Activated CD8-positive, alpha-beta T cell treated with anti-CD3 and anti-CD28 coated beads for 36 hours (primary cell): Measurements from ENCODE around the gene PRKN. TPM values are rescaled to one million over a fixed set of nuclear protein-coding genes. Genes with fewer than 3 reads are reported as not detected.

Experiments used
- ATAC-seq: fragments of 200-7000 bp; cut with Tn5 transposase; one replicate; pipeline ENCODE4 v1.10.0; 2021; ENCODE audit warnings: mild to moderate bottlenecking, moderate library complexity
- CTCF ChIA-PET: fragments of 350-600 bp; sonication (Branson Sonifier 250); formaldehyde crosslinking; loops from one replicate; lab custom pipeline; 2021; ENCODE audit warnings: antibody characterized with exemption; lab: Charles Lee
- POLR2A ChIA-PET: fragments of 350-600 bp; sonication (Branson Sonifier 250); formaldehyde crosslinking; loops from one replicate; lab custom pipeline; 2021; ENCODE audit warnings: antibody characterized with exemption; lab: Charles Lee
- DNase-seq: peaks from one replicate; pipeline ENCODE4 v3.0.0-alpha.2; 2020
- H3K27ac Mint-ChIP-seq: one replicate; pipeline ENCODE4 v1.8.0; 2021; ENCODE audit warnings: mild to moderate bottlenecking, mixed read lengths
- H3K27me3 Mint-ChIP-seq: one replicate; pipeline ENCODE4 v1.8.0; 2021; ENCODE audit warnings: mixed read lengths
- H3K36me3 Mint-ChIP-seq: one replicate; pipeline ENCODE4 v1.8.0; 2021; ENCODE audit warnings: low read depth, mixed read lengths
- H3K4me1 Mint-ChIP-seq: one replicate; pipeline ENCODE4 v1.8.0; 2021; ENCODE audit warnings: low read depth, mixed read lengths
- H3K4me3 Mint-ChIP-seq: one replicate; pipeline ENCODE4 v1.8.0; 2021; ENCODE audit warnings: mild to moderate bottlenecking, moderate library complexity, mixed read lengths
- H3K9me3 Mint-ChIP-seq: one replicate; pipeline ENCODE4 v1.8.0; 2021; ENCODE audit warnings: mixed read lengths
- intact Hi-C: fragments of 100-400 bp; cut with micrococcal nuclease; formaldehyde crosslinking; loops from one replicate; pipeline ENCODE4 v1.10.0; 2022
- total RNA-seq, 2 experiments: library from RNA; stranded (reverse); gene quantifications; one replicate each; pipeline ENCODE4 v1.2.3, GENCODE V29; 2021
- TF ChIP-seq, protein P1 (sequence below): fragments of 200-600 bp; IDR thresholded peaks from one replicate; pipeline ENCODE4 v1.8.0; 2022; ENCODE audit warnings: antibody characterized with exemption, mild to moderate bottlenecking

PRKN gene
- total RNA-seq, 2 experiments from 2014 or later, result 1.2 to 1.4 TPM

DNA sequence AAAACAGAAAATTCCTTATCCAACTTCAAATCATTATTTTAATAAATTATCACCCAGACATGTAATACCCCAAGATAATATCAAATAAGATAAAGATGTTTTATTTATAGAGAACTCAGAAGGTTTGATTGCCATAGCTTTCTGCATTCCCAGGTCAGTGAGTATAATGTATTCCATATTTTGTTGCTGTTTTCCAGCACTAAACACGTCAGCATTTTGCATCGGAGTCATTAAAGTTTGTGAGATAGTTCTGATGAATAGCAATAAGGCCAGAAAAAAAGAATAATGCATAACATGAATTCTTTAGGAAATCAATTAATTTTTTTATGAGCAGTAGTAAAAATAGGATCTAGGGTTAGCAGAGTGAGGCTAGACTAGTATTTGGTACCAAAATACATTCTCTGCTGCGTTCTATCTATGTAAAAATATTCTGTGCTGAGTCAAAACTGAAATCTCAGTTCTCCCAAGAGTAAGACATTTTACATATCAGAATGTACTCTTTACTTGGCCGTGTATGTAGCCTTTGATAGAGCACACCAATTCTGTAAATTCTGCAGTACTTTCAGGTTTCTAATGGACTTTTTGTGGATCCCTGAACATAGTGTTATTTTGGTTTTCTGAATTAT lies 1183.8 kb downstream of the PRKN start:
- H3K36me3 Mint-ChIP-seq, result no peaks in the 10 kb centered on the region

DNA sequence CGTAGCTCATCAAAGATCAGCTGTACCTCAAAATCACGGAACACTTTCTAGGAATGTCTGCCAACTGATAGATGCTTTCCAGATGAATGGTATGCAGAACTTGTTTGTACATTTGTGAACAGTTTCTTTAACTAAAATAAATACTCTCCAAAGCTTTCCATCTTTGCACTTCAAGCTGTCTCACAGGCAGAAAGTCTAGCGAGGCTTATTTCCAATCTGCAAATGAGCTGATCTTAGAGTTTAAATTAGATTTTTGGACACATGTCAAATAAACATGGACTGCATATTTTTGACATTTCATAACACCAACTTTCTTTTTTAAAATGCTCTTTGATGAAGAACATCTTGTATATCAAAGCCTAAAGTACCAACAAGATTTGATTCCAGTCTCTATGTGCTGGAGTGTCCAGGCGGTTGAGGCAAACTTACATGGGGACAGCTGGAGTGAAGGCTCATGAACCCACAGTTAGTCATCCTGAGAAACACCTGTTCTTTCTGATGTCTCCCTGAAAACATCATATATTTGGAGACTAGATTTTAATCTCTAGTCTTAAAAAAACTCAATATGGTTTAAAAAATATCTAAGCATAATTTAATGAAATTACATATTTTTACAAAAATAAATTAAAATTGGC lies 1185.1 kb downstream of the PRKN start:
- no peaks in the 10 kb centered on the region for H3K27me3 Mint-ChIP-seq
- H3K27ac Mint-ChIP-seq, result no peak overlapping the region

More for the DNA sequence above, 1183.8 kb downstream of the PRKN start:
- ATAC-seq (no peak), DNase-seq (no peak)
- ChIA-PET CTCF (no interaction called here), POLR2A (no interaction called here)
- intact Hi-C loops, result no loop called here
- TF ChIP-seq, protein P1, sequence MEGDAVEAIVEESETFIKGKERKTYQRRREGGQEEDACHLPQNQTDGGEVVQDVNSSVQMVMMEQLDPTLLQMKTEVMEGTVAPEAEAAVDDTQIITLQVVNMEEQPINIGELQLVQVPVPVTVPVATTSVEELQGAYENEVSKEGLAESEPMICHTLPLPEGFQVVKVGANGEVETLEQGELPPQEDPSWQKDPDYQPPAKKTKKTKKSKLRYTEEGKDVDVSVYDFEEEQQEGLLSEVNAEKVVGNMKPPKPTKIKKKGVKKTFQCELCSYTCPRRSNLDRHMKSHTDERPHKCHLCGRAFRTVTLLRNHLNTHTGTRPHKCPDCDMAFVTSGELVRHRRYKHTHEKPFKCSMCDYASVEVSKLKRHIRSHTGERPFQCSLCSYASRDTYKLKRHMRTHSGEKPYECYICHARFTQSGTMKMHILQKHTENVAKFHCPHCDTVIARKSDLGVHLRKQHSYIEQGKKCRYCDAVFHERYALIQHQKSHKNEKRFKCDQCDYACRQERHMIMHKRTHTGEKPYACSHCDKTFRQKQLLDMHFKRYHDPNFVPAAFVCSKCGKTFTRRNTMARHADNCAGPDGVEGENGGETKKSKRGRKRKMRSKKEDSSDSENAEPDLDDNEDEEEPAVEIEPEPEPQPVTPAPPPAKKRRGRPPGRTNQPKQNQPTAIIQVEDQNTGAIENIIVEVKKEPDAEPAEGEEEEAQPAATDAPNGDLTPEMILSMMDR, result no peak
- Mint-ChIP-seq H3K4me1 (peaks cover 3% of the 10 kb centered on the region), H3K27ac (no peak overlapping the region), H3K27me3 (no peaks in the 10 kb centered on the region), H3K9me3 (no peaks in the 10 kb centered on the region), H3K4me3 (no peak overlapping the region)

DNA sequence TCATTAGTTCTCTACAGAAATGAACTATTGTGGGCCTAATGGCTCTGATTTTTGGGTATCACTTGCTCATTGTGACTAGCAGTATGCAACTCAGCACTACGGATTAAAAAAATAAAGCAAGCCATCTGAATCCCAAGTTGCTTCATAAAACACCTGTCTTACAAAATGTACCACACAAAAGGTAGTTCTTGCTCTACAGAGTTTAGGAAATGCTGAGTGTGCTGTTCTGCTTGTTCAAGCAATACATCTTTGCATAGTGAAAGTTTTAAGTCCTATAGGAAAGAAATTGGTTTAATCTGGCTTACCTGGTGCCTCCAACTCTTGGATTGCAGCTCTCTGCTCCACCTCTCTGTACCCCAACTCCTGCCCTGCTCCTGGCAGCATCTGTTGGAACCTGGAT lies 1187.0 kb downstream of the PRKN start:
- ChIA-PET POLR2A (no interaction called here), CTCF (no interaction called here)
- Mint-ChIP-seq H3K4me3 (no peak overlapping the region), H3K27me3 (no peaks in the 10 kb centered on the region), H3K27ac (no peak overlapping the region), H3K9me3 (no peaks in the 10 kb centered on the region), H3K36me3 (no peaks in the 10 kb centered on the region), H3K4me1 (peaks cover 3% of the 10 kb centered on the region)
- intact Hi-C loops, result no loop called here
- TF ChIP-seq, protein P1, result no peak
- DNase-seq (no peak), ATAC-seq (no peak)

More for the DNA sequence above, 1185.1 kb downstream of the PRKN start:
- DNase-seq (no peak), ATAC-seq (no peak)
- Mint-ChIP-seq H3K9me3 (no peaks in the 10 kb centered on the region), H3K4me3 (no peak overlapping the region), H3K4me1 (peaks cover 3% of the 10 kb centered on the region), H3K36me3 (no peaks in the 10 kb centered on the region)
- CTCF ChIA-PET, result interaction anchor here (1.6 kb wide), 1 partner anchor 124 kb away, joined by 7 read pairs; no protein-coding TSS in a partner anchor
- POLR2A ChIA-PET, result no interaction called here
- intact Hi-C loops, result no loop called here
- TF ChIP-seq, protein P1, result no peak

DNA sequence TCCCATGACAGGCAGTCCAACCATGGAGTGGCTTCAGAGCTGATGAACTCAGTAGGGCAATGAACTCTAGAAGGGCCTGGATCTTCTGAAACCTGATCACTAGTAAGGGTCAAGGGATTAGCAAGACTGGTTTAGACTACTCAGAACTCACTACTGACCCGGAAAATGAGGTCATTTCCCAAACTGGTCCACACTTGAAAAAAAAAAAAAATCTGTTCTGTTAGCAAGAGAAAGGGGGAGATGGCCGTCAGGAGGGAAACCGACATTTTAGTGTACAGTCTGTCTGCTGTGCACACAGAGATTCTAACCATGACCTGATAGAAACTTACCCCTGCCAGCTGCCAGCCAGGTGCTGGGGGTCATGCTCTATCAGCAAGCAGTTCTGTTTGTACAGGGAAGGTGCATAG lies 1191.3 kb downstream of the PRKN start:
- POLR2A ChIA-PET, result no interaction called here
- ATAC-seq (no peak), DNase-seq (no peak)
- CTCF ChIA-PET, result no interaction called here
- TF ChIP-seq, protein P1, result no peak
- H3K27me3 Mint-ChIP-seq, result no peaks in the 10 kb centered on the region
- intact Hi-C loops, result no loop called here
- no peaks in the 10 kb centered on the region for H3K4me1 Mint-ChIP-seq
- H3K27ac Mint-ChIP-seq, result no peak overlapping the region
- H3K9me3 Mint-ChIP-seq, result peaks cover 2% of the 10 kb centered on the region
- no peaks in the 10 kb centered on the region for H3K36me3 Mint-ChIP-seq
- no peak overlapping the region for H3K4me3 Mint-ChIP-seq

DNA sequence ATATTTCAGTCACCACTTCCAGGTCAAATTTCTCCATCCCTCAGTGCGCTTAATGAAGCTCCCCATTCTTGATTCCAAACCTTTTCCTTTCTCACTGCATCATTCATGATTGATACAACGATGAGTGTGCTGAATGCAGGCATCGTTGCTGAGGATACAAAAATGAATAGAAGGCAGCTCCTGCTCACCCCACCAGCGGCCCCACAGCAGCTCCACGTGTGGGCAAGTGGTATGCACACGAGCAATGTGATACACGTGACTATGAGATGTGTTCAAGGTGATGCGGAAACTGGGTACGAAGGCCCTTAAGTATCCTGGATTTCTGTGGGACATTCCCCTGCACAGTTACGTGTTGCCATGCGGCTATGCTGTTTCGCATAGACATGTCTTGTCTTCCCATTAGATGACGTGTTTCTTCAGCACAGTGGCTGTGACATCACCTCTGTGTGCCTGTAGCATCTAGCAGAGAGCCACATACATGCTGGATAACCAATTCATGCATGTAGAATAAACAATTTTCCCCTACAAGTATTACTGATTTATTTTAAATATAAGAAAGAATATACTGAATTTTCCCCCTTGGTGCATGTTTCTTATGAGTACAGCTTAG lies 1193.2 kb downstream of the PRKN start:
- H3K27me3 Mint-ChIP-seq, result no peaks in the 10 kb centered on the region
- no peaks in the 10 kb centered on the region for H3K36me3 Mint-ChIP-seq
- DNase-seq, result no peak
- TF ChIP-seq, protein P1, result no peak
- H3K9me3 Mint-ChIP-seq, result peaks cover 2% of the 10 kb centered on the region
- POLR2A ChIA-PET, result no interaction called here
- CTCF ChIA-PET, result no interaction called here
- intact Hi-C loops, result no loop called here
- no peak overlapping the region for H3K27ac Mint-ChIP-seq
- no peaks in the 10 kb centered on the region for H3K4me1 Mint-ChIP-seq
- no peak for ATAC-seq
- H3K4me3 Mint-ChIP-seq, result no peak overlapping the region
